ELF-1 (cell line): ENCODE data around the gene HID1.
"Not testable (repeated sequence)": the region's sequence is repeated elsewhere in the genome, so short reads cannot be mapped to it uniquely, and the experiment has no call there.

Experiments used
- DNase-seq: peaks from one replicate; pipeline ENCODE4 v3.0.0-alpha.2; 2016; ENCODE audit warnings: low read depth, low spot score

The HID1 gene, protein sequence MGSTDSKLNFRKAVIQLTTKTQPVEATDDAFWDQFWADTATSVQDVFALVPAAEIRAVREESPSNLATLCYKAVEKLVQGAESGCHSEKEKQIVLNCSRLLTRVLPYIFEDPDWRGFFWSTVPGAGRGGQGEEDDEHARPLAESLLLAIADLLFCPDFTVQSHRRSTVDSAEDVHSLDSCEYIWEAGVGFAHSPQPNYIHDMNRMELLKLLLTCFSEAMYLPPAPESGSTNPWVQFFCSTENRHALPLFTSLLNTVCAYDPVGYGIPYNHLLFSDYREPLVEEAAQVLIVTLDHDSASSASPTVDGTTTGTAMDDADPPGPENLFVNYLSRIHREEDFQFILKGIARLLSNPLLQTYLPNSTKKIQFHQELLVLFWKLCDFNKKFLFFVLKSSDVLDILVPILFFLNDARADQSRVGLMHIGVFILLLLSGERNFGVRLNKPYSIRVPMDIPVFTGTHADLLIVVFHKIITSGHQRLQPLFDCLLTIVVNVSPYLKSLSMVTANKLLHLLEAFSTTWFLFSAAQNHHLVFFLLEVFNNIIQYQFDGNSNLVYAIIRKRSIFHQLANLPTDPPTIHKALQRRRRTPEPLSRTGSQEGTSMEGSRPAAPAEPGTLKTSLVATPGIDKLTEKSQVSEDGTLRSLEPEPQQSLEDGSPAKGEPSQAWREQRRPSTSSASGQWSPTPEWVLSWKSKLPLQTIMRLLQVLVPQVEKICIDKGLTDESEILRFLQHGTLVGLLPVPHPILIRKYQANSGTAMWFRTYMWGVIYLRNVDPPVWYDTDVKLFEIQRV

DNA sequence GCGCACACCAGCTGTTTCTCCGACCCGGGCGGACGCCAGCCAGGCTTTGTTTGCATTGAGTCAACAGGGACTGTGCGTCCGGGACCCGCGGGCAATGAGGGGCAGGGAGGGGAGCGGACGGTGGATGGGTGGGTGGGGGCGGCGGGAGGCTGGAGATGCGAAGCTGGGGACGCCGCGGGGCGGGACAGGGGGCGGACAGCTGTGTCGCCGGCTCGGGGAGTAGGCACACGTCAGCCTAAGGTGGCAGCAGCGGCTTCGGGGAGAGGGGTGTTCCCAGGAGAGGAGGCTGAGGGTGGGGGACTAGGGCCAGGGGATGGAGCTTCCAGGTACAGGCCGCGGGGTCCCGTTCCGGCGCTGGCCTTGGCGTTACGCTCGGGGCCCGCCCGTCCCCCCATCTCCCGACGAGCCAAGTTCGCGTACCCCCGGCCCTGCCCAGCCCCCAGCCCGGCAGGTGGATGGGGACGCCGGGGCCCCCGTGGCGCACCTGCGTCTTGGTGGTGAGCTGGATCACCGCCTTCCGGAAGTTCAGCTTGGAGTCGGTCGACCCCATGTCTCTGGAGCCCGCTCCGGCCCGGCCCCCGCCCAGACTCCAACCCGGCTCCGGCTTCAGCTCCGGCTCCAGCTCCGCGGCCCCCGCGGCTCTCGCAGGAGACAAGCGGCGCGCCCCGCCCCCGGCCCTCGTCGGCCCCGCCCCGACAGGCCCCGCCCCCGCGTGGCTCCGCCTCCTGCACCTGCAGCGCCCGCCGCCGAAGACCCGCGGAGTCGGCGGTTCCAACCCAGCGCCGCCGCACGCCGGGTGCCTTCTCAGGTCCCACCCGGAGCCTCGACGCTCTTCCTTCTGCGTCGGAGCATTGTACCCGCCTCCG, at the start of gene HID1:
HID1 (minus strand) TSS at position 653 of the 866 bp plus-strand sequence; CDS start at position 550, 103 bp downstream.
- peak; percentile 65 for DNase-seq

DNA sequence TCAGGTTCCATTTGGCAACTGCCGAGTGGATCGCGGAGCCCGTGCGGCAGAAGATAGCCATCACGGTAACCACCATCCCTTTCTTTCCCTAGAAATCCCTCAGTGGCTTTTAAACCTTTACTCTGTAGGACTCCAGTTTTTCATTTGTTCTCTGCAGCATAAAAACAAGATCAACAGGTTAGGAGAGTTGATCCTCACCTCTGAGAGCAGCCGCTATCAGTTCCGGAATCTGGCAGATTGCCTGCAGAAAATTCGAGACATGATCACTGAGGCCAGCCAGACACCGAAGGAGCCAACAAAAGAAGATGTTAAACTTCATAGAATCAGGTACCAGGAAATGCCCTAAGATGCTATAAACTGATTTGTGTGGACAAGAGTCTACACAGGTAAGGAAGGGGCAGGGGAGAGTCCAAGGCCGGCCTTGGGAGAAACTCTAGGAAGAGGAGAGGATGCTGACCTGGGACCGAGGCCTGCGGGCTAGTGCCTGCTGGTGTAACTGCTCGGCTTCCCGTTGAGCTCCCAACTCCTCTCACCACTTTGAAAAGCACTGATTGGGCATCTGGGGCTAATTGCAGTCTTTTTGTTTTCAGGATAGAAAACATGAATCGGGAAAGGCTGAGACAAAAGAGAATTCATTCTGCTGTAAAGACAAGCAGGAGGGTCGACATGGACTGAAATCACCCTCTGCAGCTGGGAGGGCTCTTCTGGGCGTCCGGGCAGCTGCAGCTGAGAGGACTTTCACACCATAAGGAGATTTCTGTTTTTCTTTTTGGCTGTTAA, 48.0 kb upstream of the HID1 start:
- DNase-seq: peak; percentile 33

DNA sequence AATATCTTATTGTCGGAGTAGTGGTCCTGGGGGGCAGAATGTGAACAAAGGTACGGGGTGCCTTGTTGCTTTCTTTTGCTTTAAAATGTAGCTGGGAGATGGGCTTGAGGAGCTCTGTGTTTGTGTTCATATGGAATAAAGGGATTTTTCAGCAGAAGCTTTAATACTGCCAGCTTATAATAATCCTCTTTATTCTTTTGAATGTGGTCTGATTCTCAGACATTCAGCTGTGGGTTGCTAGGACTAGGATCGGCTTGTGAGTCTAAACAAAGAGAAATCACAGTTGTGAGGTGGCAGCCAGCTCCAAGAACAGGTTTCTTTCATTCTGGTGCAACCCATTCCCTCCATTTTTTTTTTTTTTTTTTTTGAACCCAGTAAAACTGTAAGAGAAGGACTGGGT, 47.2 kb upstream of the HID1 start:
- no peak for DNase-seq

DNA sequence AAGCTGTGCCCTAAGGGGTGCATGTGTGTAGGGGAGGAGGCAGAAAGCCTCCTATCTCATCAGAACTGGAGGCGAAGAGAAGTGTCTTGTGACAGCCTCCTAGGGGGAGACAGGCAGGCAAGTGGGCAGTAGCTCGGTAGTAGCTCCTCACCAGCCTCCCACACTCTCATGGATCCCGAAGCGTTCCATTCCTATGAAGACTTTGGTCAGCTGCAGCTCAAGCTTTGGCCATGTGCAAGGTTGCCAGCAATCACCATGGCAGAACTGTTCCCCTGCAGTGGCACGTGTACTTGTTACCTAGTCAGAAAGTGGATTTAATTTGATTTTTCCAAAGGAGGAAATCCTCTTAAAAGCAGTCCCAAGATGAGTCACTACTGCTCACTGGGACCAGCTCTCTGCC, 46.6 kb upstream of the HID1 start:
- no peak for DNase-seq

DNA sequence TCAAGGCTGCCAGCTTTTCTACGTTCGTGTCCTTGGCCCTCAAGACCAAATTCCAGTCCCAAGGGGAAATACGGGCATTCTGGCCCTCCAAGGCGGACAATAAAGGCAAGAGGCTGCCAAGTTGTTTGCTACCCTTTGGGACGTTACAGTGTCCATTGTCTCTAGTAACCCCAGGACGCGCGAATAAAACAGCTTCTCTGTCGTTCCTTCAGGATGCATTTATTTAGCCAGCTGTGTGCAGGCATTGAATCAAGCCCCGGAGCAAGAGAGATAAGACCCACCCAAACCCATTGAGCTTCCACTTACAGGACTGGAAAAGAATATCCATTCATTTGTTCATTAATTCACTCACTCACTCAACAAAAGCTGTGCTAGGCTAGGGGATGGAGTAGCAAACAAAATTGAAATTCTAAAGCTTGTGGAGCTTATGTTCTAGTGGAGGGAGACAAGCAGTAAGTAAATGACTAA, 40.6 kb upstream of the HID1 start:
- no peak for DNase-seq

DNA sequence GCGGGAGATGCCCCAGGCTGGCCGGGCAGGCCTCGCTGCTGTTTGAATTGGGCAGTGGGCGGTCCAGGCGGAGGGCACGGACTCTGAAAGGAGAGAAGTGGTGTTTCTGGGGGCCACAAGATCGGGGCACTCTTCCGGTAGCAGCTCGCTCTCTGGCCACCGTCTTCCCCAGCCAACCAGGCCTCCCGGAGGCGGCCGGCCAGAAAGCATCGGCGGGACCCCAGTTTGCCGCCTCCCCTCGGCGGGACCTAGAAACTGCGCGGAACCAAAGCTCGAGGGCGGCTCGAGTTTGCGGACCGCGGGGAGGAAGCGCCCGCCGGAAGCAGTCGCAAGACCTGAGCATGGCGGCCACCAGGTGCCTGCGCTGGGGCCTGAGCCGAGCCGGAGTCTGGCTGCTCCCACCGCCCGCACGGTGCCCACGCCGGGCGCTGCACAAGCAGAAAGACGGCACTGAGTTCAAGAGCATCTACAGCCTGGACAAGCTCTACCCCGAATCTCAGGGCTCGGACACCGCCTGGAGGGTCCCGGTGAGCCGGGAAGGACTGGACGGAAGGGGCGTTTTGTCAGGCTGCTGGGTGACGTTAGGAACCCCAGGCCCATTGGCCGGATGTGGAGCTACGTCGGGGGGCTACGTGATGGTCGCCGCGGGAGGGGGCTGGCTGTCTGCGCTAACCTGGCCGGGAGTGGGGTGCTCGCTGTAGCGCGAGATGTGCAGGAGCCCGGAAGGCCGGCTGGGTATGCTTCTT, 40.0 kb upstream of the HID1 start, which contains the start of gene MRPL58:
MRPL58 (plus strand) TSS at position 325 of the 746 bp plus-strand sequence; CDS start at position 342, 17 bp downstream.
- DNase-seq: peak; percentile 91

DNA sequence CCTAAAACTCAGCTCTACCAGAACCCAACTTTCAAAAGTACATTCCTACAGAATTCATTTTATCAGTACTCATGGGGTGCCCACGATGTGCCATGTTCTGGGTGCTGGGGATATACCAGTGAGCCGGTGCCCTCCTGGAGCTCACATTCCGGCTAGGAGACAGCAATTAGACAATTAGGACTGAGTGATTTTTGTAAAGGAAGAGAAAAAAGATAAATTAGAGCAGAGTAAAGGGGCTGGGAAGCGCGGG, 39.5 kb upstream of the HID1 start:
- no peak for DNase-seq

DNA sequence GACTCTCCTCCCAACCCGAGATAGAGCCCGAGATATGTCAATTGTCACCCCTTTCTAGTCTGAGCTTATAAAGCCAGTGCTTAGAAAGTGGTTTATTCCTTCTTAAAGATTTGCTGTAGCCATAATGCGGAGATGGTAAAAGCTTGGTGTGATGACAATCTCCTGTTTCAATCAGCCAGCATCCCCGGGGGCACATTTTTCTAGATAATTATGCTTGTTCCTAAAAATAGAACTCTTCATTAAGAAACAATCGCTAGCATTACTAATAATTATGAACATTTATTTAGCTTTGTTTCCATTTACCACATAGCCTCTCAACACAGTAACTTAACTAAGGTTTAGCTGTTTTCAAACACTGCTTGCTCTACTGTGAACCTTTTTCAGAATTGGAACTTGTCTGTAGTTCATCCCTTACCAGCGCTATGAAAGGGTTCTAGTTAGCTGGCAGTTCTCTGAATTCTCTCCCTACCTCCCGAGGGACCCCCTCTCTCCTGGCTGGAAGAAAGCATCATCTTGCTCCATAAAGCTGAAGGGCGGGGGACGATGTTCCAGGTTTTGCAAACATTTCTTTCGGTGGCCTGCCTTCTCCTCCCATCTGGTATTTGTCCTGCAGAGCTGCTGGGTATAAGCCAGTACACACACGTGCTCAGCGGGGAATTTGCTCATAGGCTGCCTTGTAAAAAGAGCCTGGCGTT, 39.0 kb upstream of the HID1 start:
- DNase-seq: no peak

DNA sequence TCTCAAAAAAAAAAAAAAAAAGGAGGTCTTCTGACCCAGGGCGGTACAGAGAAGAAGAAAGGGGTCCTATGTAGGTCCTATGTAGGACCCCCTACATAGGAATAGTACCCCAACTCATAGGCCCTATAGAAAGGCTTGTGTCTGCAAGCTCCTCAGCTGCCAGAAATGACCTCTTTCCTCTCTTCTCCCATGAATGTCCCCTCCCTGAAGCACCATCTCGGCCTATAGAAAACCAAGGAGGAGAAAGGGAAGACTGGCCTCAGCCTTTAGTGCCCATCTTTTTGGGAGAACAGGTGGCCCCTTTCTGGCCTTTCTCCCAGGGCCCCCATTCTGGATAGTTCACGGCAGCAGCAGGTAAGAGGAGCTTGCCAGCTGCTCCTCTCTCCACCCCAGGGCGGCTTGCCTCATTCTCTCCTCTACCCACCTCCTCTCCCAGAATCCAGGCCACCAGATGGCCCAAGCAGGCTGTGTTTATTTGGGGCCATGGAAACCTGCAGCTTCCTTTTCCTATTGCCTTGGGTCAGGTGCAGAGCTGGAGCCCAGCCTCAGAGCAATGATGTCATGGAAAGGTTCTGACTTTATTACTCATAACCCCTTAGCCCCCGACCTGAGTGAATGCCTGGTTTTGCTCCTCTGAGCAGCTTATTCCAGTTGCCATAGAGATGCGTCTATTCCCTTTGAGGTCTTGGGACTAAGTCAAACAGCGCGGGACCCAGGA, 38.3 kb upstream of the HID1 start:
- peak; percentile 76 for DNase-seq

DNA sequence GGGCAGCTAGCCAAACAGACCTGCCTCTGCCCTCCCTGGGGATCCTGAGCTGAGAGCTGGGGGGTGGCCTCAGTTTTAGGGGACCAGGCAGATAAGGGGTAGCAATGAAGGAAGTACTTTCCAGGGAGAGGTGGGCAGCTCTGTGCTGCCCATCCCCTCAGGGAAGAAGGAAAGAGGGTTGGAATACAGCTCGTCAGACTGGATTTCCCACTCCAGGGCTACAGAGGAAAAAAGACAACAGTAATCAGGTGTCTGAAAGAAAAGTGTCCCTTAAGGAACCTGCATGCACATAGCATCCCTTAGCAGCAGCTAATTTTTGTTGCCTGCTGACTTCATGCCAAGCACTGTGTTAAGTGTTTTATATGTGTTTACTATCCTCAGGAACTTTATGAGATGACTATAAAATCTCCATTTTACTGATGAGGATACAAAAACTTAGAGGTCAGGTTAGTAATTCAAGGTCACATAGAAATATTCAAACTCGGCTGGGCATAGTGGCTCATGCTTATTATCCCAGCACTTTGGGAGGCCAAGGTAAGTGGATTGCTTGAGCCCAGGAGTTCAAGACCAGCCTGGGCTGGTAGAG, 36.7 kb upstream of the HID1 start:
- DNase-seq: peak; percentile 73

DNA sequence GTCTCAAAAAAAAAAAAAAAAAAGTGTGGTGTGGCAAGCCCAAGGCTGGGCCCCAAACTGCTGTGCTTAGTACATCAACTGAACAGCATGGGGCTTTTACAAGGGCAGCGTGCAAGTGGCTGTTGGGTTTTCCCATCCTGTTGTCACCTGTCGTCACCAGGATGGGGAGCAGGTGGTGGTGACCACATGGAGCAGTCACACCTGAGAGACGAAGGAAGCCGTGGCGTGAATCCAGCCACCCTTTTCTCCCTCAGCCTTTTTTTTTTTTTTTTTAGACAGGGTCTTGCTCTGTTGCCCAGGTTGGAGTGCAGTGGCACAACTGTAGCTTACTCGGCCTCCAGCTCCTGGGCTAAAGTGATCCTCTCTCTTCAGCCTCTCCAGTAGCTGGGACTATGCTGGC, 35.8 kb upstream of the HID1 start:
- no peak for DNase-seq

DNA sequence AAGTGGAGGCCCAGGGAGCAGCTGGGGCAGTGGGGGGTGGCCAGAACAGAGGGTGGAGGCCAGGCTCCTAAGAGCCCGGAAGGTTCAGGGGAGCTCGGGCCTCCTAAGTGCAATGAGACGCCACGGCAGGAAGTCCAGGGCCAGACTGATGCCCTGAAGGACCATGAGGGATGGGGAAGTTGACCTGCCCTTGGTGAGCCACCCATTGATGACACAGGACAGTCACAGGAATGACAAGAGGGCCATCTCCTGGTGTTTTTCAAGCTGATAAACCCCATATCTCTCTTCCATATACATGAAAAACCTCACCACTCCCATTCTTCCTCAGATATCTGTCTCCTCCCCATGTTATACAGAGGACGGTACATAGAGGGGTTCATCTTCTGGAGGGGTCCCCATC, 34.1 kb upstream of the HID1 start:
- DNase-seq: no peak

DNA sequence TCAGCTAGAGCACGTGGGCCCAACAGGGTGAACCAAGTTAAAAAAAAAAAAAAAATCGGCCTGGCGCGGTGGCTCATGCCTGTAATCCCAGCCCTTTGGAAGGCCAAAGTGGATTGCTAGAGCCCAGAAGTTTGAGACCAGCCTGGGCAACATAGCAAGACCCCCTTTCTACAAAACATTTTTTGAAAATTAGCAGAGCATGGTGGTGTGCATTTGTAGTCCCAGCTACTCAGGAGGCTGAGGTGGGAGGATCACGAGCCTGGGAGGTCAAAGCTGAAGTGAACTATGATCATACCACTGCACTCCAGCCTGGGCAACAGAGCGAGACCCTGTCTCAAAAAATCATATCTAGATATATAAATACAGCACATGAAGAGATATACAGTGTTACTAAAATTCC, 33.5 kb upstream of the HID1 start:
- DNase-seq: not testable (repeated sequence)

DNA sequence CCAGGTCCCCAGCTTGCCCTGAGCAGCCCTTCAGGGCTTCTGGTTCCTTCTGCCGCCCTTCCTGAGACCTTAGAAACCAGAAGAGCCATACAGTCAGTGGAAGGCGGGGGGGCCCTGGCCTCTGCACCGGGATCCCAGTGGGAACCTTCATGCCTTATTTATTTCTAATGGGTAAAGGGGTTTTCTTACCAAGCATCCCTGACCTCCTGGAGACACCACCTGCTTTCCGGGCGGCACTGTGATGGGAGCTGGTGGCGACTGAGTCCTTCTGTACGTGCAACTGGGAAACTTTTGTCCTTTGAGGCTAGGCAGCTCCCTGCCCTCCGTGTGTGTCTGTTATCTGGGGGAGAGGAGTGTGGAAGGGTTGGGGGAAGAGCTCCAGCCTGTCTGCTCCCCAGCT, 32.7 kb upstream of the HID1 start:
- no peak for DNase-seq

DNA sequence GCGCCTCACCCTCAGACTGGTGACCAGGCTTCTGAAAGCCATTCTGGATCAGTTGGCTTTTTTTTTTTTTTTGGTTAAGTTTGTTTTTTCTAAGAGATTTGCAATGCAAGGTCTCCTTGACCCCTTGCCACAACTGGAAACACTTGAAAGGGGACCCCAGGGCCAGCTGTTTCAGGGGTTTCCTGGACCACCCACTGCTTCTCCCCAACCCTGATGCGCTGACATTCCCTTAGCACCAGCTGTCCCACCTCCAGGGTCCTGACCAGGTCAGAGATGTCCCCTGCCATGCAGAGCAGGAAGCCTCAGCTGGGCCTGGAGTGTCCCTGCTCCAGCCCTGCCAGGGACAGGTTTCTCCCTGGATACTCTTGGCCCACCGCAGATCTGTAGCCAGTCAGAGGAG, 31.8 kb upstream of the HID1 start:
- DNase-seq: no peak

DNA sequence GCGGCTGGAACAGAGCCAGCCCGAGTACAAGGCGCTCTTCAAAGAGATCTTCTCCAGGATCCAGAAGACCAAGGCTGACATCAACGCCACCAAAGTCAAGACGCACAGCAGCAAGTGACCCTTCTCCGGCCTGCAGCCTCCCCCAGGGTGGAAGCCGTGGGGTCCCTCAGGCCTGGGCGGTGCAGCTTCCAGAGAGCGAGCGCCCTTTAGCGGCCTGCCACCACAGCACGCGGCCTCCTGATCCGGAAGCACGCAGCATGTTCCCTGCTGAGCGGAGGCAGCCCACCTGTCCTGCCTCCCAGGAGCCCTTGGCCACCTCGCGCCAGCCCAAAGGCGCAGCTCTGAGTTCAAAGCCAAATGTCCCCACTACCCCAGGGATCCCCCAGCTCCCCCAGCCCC, 31.4 kb upstream of the HID1 start:
- DNase-seq: no peak

DNA sequence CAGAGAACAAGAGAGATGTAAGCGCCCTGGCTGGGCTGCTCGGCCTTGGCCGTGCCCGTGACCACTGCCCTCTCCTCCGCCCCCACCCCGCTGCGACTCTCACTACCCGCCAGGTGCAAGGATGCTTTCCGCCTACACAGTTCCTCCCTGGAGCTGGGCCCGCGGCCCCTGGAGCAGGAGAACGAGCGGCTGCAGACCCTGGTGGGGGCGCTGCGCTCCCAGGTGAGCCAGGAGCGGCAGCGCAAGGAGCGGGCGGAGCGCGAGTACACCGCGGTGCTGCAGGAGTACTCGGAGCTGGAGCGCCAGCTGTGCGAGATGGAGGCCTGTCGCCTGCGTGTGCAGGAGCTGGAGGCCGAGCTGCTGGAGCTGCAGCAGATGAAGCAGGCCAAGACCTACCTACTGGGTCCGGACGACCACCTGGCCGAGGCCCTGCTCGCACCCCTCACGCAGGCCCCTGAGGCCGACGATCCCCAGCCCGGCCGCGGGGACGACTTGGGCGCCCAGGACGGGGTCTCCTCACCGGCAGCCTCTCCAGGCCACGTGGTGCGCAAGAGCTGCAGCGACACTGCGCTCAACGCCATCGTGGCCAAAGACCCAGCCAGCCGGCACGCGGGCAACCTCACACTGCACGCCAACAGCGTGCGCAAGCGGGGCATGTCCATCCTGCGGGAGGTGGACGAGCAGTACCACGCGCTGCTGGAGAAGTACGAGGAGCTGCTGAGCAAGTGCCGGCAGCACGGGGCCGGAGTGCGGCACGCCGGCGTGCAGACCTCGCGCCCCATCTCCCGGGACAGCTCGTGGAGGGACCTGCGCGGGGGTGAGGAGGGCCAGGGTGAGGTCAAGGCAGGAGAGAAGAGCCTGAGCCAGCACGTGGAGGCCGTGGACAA, 30.8 kb upstream of the HID1 start:
- DNase-seq: peak; percentile 41
